Cerebellar nuclear complex (tissue), 1 donor: Measurements from ENCODE around the gene ASB7.

Source experiments
- DNase-seq, 2 experiments: peaks; one replicate each; lab custom pipeline; 2025; lab: John Stamatoyannopoulos, UW

The ASB7 gene

DNA sequence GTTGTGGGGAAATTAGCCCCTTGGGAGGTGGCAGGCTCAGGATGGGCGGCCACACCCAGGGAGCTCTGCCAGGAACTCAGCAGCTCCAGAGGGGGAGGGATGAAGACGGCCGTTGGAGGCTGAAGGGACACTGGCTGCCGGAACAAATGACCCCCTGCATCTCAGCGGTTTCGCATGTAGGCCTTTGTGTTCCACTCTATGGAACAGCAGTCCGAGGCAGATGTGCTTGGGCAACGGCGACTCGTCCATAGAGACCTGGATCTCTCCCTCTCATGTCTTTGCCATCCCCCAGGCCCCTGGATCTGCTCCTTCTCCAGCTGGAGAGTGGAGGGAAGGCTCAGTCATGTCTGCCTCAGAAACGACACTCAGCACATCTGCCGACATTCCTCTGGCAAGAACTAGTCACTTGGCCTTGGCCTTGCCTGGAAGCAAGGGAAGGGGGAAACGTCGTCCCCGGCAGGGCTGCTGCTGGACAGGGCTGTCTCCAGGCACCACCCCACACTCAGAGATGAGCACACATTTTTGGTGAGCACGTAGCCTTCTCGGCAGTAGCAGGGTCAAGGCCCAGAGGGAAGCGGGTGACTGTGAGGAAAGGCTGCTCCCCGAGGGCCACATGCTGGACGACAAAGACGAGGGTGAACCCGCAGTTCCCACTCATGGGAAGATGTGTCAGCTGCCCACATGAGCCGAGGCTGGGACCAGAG, 83.8 kb downstream of the ASB7 start:
- no peak for DNase-seq

DNA sequence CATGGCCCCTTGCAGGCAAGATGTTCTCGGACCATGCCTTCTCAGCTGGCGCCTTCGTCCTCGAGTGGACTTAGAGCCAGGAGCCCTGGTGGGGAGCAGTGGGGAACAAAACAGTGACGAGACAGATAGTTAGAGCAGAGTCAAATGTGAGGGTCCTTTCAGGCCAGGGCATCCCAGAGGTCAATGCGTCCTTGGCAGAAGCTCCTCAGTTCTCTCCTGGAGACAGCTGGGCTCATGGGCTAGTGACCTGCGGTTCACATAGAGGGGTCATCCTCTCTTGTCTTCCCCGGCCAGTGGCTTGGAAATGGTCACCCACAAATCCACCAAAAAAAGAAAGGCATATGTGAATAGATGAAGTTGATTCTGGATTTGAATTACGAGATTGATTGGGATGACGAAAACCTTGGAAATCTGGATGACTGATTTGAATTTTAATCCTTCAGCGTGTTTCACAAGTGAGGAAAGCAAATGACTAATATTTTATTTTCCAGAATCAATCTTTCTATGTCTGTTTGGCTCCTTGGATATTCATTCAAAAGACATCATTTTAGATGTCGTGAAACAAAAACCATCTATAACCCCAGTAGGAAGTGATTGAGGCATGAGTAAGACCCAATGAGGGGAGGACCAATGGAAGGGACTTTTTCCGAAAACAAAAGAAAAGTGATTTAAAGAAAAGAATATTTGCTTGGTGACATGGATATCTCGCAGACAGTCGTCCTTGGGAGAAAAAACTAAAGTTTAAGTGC, 84.5 kb downstream of the ASB7 start:
- DNase-seq = no peak

DNA sequence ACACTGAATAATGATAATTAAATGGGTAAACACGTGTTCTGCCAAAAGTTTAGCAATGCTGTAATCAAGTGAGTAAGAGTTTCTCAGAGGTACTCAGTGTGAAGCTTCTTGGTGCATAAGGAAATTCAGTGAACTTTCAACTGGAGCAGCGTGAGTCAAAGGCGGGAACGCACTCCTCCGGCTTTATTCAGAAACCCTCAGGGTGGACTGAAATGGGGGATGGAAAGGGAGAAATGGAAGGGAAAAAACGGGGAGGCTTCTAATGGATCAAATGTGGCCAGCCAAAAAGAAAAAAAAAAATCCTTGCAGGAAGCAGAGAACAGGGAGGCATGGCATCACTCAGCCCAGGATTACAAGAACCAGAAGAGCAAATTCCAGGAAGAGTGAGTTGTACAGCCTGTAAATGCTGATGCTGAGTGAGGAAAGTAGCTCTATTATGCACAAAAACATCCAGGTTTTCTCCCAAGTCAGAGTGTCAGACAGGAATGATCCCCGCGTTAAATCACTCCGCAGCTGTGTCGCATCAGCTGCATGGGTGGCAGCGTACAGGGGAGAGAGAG, 85.3 kb downstream of the ASB7 start:
- DNase-seq = no peak

DNA sequence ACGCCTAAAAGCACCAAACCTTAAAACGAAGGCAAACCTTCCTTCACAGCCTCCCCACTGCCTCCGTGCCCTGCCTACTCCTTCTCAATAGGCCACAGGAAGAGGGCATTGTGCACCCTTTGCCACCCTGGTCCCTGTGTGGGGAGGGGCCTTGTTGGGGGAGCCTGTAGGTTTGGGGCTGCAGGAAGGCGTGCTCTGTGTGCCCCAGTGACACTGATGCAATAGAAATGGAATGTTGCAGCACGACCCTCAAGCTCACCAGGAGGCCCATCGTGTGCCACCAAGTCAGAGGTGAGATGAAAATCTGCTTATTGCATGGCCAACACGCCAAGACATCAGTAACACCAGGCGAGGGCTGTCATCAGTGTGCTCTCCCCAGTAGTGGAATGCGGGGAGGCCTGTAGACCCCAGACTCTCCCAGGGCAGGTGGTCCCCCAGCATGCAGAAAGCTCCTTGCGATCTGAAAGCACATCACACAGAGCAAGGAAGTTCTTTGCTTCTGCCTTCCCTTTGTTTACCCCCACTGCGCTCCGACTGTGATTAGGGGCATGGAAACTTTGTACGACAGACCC, 86.2 kb downstream of the ASB7 start:
- DNase-seq = no peak

DNA sequence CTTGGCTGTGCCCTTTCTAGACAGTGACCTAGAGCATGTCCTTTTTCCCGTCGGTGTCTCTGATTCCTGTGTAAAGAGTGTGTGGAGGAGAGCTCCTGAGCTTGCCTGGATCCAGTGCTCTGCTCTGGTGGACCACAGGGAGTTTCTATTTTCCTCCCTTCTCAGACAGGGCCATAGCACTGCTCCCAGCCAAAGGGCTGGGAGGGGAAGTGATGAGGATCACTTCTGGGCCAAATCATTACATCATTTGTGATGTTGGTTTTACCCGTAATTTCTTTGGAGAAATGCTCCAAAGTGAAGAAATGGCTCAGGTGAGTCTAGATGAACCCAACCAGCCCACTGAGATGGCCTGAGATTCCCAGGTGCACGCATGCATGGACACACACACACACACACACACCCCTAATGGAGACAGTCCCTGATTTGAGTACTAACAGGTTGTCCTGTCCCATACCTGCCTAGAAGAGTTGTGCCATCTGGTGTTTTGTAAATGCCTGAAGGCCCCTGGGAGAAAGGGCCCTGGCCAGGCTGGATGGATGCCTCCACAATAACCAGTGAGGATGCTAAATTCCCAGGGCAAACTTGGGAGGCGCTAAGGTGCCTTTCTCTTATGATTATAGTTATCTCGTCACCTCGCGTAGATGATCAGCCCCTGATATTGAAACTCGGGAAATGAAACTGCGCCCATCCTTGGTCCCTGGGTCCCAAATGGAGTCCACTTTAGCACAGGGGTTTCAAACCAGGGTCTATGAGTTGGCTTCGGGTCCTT, 86.9 kb downstream of the ASB7 start:
- no peak for DNase-seq

DNA sequence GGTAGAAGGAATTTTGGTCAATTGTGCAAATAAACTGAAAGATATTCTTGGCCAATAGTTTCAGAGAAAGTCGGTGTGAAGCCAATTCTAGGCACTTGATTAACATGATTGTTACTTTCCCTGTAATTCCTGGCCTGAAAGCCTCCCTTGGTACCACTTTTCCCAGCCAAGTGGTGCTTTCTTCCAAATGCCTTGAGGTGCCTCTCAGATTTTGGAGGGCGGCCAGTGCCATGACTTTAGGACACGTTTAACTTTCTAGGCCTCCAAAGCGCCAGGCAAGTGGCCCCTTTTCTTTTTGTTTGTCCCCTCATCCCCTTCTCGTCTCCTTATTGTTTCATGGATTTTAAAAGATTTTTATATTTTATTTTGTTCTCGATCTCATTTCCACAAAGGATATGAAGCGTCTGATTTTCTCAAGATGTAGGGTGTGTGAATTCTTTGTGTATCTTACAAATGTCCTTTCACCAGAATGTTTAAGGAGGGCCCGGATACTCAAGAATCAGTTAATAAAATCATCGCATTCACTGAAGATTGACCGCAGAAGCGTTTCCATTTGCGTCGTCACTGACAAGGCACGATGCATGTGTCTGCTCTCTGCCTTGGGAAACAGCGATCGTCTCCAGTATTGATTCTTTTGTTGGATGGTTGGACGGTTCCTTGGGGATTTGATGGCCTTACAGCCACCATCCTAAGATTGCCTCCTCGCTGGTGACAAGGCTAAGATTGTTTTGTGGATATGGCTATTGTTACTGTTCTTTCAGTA, 87.8 kb downstream of the ASB7 start:
- no peak for DNase-seq

DNA sequence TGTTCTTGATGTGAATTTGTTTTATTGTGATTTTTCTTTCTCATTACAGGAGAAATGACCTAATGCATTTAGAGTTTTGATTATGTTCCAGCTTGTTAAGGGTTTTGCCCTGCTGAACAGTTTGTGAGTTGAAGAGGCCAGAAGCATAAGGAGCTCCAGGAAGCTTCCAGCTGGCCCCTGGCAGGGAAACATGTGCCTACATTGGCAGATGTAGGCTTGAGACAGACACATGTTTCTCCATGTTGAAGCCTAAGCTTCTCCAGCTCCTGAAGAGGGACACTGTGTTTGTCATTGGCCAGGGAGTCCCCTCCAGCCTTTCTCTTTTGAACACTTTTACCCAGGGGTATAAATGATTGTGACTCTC, 88.4 kb downstream of the ASB7 start:
- DNase-seq = no peak

DNA sequence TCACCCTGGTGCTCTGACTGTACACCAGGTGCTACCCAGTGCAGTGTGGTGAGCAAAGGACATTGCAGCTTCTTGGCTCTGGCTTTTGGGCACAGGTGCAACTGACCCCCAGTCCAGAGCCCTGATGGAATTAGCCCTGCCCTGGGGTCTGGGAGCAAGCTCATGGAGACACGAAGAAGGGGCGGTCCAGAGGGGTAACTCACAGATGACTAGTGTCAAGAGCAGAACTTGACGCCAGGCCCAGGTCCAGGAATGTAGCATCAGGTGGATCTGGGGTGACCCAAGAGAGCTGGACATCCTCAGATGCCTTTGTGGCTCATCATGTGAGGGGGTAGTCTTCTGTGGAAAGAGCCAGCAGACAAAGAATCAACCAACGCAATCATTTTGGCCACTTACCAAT, 88.9 kb downstream of the ASB7 start:
- DNase-seq = no peak

DNA sequence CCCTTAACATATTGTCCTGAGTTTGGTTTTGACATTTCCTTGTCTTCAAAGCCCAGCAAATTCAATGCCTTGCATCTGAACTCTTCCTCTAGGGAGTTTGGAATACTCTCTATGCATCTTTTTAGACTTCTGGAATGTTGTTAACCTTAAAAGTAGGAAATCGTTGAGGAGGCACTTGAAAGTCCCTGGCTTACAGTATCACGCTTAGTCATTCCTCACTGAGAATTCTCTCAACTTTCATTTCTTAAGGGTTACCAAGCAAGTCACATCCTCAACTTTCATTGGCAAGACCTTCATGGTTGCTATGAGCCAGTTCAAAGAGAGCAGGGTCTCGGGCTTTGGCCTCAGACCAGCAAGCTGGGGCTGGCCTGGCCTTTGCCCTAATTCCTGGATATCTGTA, 89.9 kb downstream of the ASB7 start:
- DNase-seq = no peak

DNA sequence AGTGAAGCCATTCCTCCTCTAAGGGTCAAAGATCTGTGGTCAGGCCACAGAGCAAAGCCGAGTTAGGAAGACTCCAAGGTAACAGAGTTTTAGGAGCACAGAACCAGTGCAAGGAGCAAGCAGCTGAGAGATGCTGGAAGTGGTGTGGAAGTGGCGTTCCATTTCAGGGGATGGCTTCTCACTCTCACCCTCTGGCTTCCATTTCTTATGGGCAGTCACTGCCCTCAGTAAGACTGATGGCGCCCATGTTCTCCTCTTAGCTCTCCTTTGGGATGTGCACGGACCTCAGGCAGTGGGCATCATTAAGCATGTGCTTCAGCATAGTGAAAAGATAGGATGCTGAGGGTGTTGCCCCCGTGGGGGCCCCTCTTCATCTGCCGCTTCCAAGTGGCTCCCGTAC, 90.3 kb downstream of the ASB7 start:
- no peak for DNase-seq

DNA sequence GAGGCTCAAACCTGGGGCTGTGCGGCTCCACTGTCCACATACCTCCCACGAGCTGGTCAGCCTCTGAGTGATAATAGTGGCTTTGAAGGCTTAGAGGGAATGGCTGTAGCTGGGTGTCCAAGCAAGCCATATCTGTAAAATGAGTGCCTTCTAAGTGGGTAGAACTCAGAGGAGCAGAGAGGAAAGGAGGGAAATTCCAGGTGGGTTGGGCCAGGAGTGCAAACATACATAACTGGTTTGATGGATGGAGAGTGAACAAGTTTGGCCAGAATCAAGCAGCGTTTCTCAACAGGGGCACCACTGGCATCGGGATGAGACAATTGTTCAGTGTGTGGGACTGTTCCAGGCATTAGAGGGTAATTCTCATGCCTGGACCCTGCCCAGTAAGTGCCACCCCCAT, 91.1 kb downstream of the ASB7 start:
- DNase-seq = no peak

DNA sequence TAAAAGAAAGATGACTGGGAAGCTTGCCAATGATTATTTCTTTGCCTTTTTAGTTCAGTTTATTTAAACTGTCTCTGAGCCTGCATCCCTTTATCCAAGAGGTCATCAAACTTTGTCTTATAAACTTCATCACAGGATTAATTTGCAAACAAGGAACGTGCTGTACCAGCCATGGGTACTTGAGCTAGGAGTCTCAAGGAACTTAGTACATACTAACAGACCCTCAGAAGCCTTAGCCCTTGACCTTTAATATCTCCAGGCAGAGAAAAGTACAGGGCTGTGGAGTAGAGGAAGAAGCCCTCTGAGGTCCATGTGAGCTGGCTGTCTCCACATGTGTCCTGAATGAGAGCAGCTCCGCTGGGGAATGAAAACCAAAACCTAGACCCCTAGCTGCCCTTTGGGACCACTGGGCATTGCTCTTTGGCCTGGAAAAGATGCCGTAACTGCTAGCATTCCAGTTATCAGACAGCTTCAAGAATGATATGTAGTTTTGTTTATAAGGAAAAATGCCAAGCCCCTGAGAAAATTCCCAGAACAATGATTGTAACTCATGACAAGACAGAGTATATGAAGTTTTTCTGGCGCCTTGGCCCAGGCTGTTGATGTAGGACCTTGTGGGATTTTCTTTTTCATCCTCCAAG, 92.1 kb downstream of the ASB7 start:
- no peak for DNase-seq

DNA sequence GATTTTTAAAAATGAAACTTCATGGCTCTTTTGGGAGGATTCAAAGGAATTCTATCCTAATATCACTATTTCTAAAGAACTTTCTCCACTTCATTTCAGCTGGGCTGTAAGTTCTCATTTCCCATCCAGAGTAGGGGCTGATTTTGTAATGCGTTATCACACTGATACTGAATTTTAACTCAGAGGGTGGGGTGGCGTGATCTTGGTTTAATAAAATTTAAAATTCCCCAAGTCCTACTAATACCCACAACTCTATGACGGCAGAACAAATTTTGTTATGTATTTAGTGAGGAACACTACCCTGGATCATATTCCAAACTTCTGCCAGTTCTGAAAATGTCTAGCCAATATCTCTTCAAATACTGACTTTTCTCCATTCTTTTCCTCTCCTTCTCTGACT, 92.7 kb downstream of the ASB7 start:
- no peak for DNase-seq

DNA sequence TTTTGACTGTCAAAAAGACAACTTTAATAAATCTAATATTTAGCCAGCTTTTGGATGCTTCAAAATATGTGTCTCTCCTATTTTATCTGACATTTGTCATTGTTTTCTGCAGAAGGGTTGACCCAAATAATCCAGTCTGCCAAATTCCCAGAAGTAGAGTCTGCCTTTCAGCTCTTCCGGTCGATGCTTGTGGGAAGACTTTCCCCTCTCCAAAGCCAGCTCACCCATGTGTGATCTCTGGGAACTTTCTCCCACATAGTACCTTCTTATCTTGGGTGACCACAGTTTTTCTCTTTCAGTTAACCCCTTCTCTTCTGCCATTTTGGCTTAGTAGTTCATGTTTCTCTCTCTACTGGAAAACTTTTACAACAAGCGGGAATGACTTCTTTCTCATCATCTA, 94.1 kb downstream of the ASB7 start:
- DNase-seq = no peak
